Esophagus squamous epithelium (tissue), 4 donors: ENCODE results near the gene ACAP2.

Experiments
- POLR2A ChIP-seq, 4 donors: fragments of 450-650 bp; IDR thresholded peaks; one replicate each; pipeline ENCODE4 v1.6.1; 2017; ENCODE audit warnings: antibody characterized with exemption in 4 of 4, mild to moderate bottlenecking in 4 of 4, moderate library complexity in 3 of 4
- TF ChIP-seq, protein P1 (sequence below), 6 experiments: fragments of 450-650 bp in 4 of 6; fragments of 200-600 bp in 2 of 6; sonication (generic) in 2 of 6; IDR thresholded peaks; one replicate each; pipeline ENCODE4 v1.5.1; 2016 to 2019; ENCODE audit warnings: antibody characterized with exemption in 6 of 6, mild to moderate bottlenecking in 4 of 6, moderate library complexity in 4 of 6

DNA sequence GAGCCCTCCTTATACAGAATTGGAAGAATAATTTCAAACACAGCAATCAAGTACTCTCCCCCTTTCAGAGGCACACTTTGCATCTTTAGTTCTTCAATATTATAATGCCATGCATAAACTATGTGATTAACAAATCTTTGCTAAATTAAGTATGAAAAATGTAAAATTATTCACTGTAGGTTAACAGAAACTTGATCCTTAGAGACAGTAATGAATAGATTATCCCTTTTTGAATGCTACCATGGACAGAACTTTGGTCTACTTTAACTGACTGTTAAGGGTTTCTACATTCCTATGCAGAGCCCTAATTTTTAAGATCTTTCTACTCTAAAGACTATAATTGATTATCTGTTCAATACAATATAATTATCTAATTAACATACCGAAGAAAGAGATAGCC lies 146.2 kb downstream of the ACAP2 start:
- no peak for TF ChIP-seq POLR2A (IDR thresholded peaks at IDR 0.05)
- TF ChIP-seq, protein P1, sequence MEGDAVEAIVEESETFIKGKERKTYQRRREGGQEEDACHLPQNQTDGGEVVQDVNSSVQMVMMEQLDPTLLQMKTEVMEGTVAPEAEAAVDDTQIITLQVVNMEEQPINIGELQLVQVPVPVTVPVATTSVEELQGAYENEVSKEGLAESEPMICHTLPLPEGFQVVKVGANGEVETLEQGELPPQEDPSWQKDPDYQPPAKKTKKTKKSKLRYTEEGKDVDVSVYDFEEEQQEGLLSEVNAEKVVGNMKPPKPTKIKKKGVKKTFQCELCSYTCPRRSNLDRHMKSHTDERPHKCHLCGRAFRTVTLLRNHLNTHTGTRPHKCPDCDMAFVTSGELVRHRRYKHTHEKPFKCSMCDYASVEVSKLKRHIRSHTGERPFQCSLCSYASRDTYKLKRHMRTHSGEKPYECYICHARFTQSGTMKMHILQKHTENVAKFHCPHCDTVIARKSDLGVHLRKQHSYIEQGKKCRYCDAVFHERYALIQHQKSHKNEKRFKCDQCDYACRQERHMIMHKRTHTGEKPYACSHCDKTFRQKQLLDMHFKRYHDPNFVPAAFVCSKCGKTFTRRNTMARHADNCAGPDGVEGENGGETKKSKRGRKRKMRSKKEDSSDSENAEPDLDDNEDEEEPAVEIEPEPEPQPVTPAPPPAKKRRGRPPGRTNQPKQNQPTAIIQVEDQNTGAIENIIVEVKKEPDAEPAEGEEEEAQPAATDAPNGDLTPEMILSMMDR (IDR thresholded peaks at IDR 0.05), result no peak
